ENCODE data around the gene POLR2H. TPM values are rescaled to one million over a fixed set of nuclear protein-coding genes. Genes with fewer than 3 reads are reported as not detected.

Gene POLR2H
- total and polyA plus RNA-seq, 4 experiments from 2014 or later = 56.6 to 66.1 (median 60.1) TPM

GRCh38 chr3:184372911-184373310, 11.4 kb downstream of the POLR2H start:
- H3K4me3 Mint-ChIP-seq = no peak overlapping the region

GRCh38 chr3:184373422-184373821, 11.9 kb downstream of the POLR2H start:
- H3K4me3 Mint-ChIP-seq = no peak overlapping the region
- H3K4me1 ChIP-seq (ENCODE audit: insufficient read depth, low read length) = no peaks in the 10 kb centered on the region
- H3K9me3 Mint-ChIP-seq = peaks cover 0 to 2% (median 0%) of the 10 kb centered on the region in 8 donors
- ChIA-PET CTCF (ENCODE audit: partially characterized antibody) (interaction anchor here (0.8 to 6.4 kb wide), 7 partner anchors 8 to 169 kb away, joined by 3 to 93 read pairs (median 29); partner anchors contain the start of genes CLCN2 and POLR2H), POLR2A (ENCODE audit: partially characterized antibody) (no interaction called here)
- no peak overlapping the region for H3K4me3 ChIP-seq (ENCODE audit: low read length in 2 of 2)
- intact Hi-C loops (cut with micrococcal nuclease) = no loop called here
- H3K9me3 ChIP-seq (ENCODE audit: control insufficient read depth in 1 of 2, low read length in 2 of 2) = no peaks in the 10 kb centered on the region
- H3K27ac ChIP-seq (ENCODE audit: low read depth, low read length) = no peak overlapping the region
- H3K27me3 ChIP-seq (ENCODE audit: insufficient read depth, low read length) = peaks cover 6% of the 10 kb centered on the region
- H3K27ac Mint-ChIP-seq = no peak overlapping the region
- peaks cover 20 to 22% of the 10 kb centered on the region in 2 donors for H3K27me3 Mint-ChIP-seq
- peaks cover 5 to 18% of the 10 kb centered on the region in 2 donors for H3K36me3 Mint-ChIP-seq
- DNase-seq = no peak
- H3K36me3 ChIP-seq (ENCODE audit: insufficient read depth, low read length) = no peaks in the 10 kb centered on the region
- H3K4me1 Mint-ChIP-seq = peaks cover 4 to 13% (median 4%) of the 10 kb centered on the region in 4 donors

More at GRCh38 chr3:184372911-184373310, 11.4 kb downstream of the POLR2H start:
- Histone ChIP-seq H3K4me1 (ENCODE audit: insufficient read depth, low read length) (no peaks in the 10 kb centered on the region), H3K4me3 (ENCODE audit: low read length in 2 of 2) (no peak overlapping the region), H3K9me3 (ENCODE audit: control insufficient read depth in 1 of 2, low read length in 2 of 2) (no peaks in the 10 kb centered on the region), H3K27me3 (ENCODE audit: insufficient read depth, low read length) (peaks cover 3% of the 10 kb centered on the region), H3K27ac (ENCODE audit: low read depth, low read length) (no peak overlapping the region), H3K36me3 (ENCODE audit: insufficient read depth, low read length) (peaks cover 4% of the 10 kb centered on the region)
- H3K36me3 Mint-ChIP-seq = peaks cover 7 to 22% of the 10 kb centered on the region in 2 donors
- peaks cover 0 to 2% (median 0%) of the 10 kb centered on the region in 8 donors for H3K9me3 Mint-ChIP-seq
- peaks cover 4 to 15% (median 5%) of the 10 kb centered on the region in 4 donors for H3K4me1 Mint-ChIP-seq
- no peak for DNase-seq
- H3K27me3 Mint-ChIP-seq = peaks cover 19% of the 10 kb centered on the region in 2 donors
- CTCF ChIA-PET (ENCODE audit: partially characterized antibody) = interaction anchor here (0.5 to 6.4 kb wide), 16 partner anchors 8 to 471 kb away, joined by 3 to 93 read pairs (median 6); partner anchors contain the start of genes CLCN2 and POLR2H
- POLR2A ChIA-PET (ENCODE audit: partially characterized antibody) = no interaction called here
- H3K27ac Mint-ChIP-seq = no peak overlapping the region
- intact Hi-C loops (cut with micrococcal nuclease) = no loop called here

- H3K9me3 ChIP-seq (ENCODE audit: control insufficient read depth in 1 of 2, low read length in 2 of 2) = no peaks in the 10 kb centered on the region
- H3K27ac ChIP-seq (ENCODE audit: low read depth, low read length) = no peak overlapping the region
- peaks cover 3% of the 10 kb centered on the region for H3K4me1 ChIP-seq (ENCODE audit: insufficient read depth, low read length)
- Mint-ChIP-seq H3K27me3 (peaks cover 32 to 34% of the 10 kb centered on the region in 2 donors), H3K27ac (no peak overlapping the region), H3K4me1 (peaks cover 6 to 19% (median 7%) of the 10 kb centered on the region in 4 donors), H3K4me3 (no peak overlapping the region), H3K36me3 (peaks cover 0 to 3% of the 10 kb centered on the region in 2 donors), H3K9me3 (peaks cover 0 to 2% (median 0%) of the 10 kb centered on the region in 8 donors)
- intact Hi-C loops (cut with micrococcal nuclease) = no loop called here
- H3K36me3 ChIP-seq (ENCODE audit: insufficient read depth, low read length) = no peaks in the 10 kb centered on the region
- no peak for DNase-seq
- H3K27me3 ChIP-seq (ENCODE audit: insufficient read depth, low read length) = peaks cover 20% of the 10 kb centered on the region
- CTCF ChIA-PET (ENCODE audit: partially characterized antibody) = interaction anchor here (1.0 to 1.1 kb wide), 2 partner anchors 22 to 163 kb away, joined by 3 to 4 read pairs; no protein-coding TSS in a partner anchor
- POLR2A ChIA-PET (ENCODE audit: partially characterized antibody) = no interaction called here
- no peak overlapping the region for H3K4me3 ChIP-seq (ENCODE audit: low read length in 2 of 2)
Measured at GRCh38 chr3:184375747-184376461, 14.4 kb downstream of the POLR2H start.

- Histone ChIP-seq H3K27me3 (ENCODE audit: insufficient read depth, low read length) (peaks cover 29% of the 10 kb centered on the region), H3K4me3 (ENCODE audit: low read length in 2 of 2) (no peak overlapping the region), H3K27ac (ENCODE audit: low read depth, low read length) (no peak overlapping the region), H3K4me1 (ENCODE audit: insufficient read depth, low read length) (peaks cover 14% of the 10 kb centered on the region), H3K36me3 (ENCODE audit: insufficient read depth, low read length) (no peaks in the 10 kb centered on the region), H3K9me3 (ENCODE audit: control insufficient read depth in 1 of 2, low read length in 2 of 2) (no peaks in the 10 kb centered on the region)
- no peaks in the 10 kb centered on the region for H3K36me3 Mint-ChIP-seq
- ChIA-PET POLR2A (ENCODE audit: partially characterized antibody) (no interaction called here), CTCF (ENCODE audit: partially characterized antibody) (no interaction called here)
- intact Hi-C loops (cut with micrococcal nuclease) = no loop called here
- no peak overlapping the region for H3K27ac Mint-ChIP-seq
- peak overlapping the region in 1 of 8 donors; percentile 29 for H3K4me3 Mint-ChIP-seq
- H3K9me3 Mint-ChIP-seq = peaks cover 0 to 2% (median 0%) of the 10 kb centered on the region in 8 donors
- H3K4me1 Mint-ChIP-seq = peaks cover 2 to 16% (median 8%) of the 10 kb centered on the region in 4 donors
- H3K27me3 Mint-ChIP-seq = peaks cover 37 to 42% of the 10 kb centered on the region in 2 donors
- DNase-seq = no peak
Measured at GRCh38 chr3:184377374-184377773, 15.9 kb downstream of the POLR2H start.

GRCh38 chr3:184377882-184378445, 16.5 kb downstream of the POLR2H start, which contains the start of gene THPO:
Gene THPO (minus strand): TSS chr3:184378207. CDS start chr3:184376259, 1,948 bp downstream.
- CTCF ChIA-PET (ENCODE audit: partially characterized antibody) = no interaction called here
- Mint-ChIP-seq H3K36me3 (no peaks in the 10 kb centered on the region), H3K9me3 (peaks cover 0 to 2% (median 0%) of the 10 kb centered on the region in 8 donors), H3K27me3 (peaks cover 42 to 47% of the 10 kb centered on the region in 2 donors), H3K4me3 (peak within 1 kb of the TSS; percentile 34 to 83 (median 72)), H3K27ac (peak within 1 kb of the TSS in 1 of 7 donors; percentile 62), H3K4me1 (peaks cover 2 to 16% (median 8%) of the 10 kb centered on the region in 4 donors)
- Histone ChIP-seq H3K9me3 (ENCODE audit: control insufficient read depth in 1 of 2, low read length in 2 of 2) (no peaks in the 10 kb centered on the region), H3K4me1 (ENCODE audit: insufficient read depth, low read length) (peaks cover 14% of the 10 kb centered on the region), H3K27me3 (ENCODE audit: insufficient read depth, low read length) (peaks cover 29% of the 10 kb centered on the region), H3K36me3 (ENCODE audit: insufficient read depth, low read length) (no peaks in the 10 kb centered on the region), H3K27ac (ENCODE audit: low read depth, low read length) (no peak within 1 kb of the TSS), H3K4me3 (ENCODE audit: low read length in 2 of 2) (no peak within 1 kb of the TSS)
- intact Hi-C loops (cut with micrococcal nuclease) = no loop called here
- POLR2A ChIA-PET (ENCODE audit: partially characterized antibody) = no interaction called here
- no peak for DNase-seq

- peaks cover 14% of the 10 kb centered on the region for H3K4me1 ChIP-seq (ENCODE audit: insufficient read depth, low read length)
- H3K9me3 ChIP-seq (ENCODE audit: control insufficient read depth in 1 of 2, low read length in 2 of 2) = no peaks in the 10 kb centered on the region
- ChIA-PET CTCF (ENCODE audit: partially characterized antibody) (no interaction called here), POLR2A (ENCODE audit: partially characterized antibody) (no interaction called here)
- Mint-ChIP-seq H3K4me1 (peaks cover 2 to 16% (median 8%) of the 10 kb centered on the region in 4 donors), H3K4me3 (peak overlapping the region; percentile 63 to 83 (median 75)), H3K36me3 (no peaks in the 10 kb centered on the region), H3K9me3 (peaks cover 0 to 2% (median 0%) of the 10 kb centered on the region in 8 donors), H3K27ac (peak overlapping the region in 1 of 7 donors; percentile 62), H3K27me3 (peaks cover 43 to 50% of the 10 kb centered on the region in 2 donors)
- H3K36me3 ChIP-seq (ENCODE audit: insufficient read depth, low read length) = no peaks in the 10 kb centered on the region
- H3K27ac ChIP-seq (ENCODE audit: low read depth, low read length) = no peak overlapping the region
- H3K4me3 ChIP-seq (ENCODE audit: low read length in 2 of 2) = no peak overlapping the region
- no peak for DNase-seq
- H3K27me3 ChIP-seq (ENCODE audit: insufficient read depth, low read length) = peaks cover 29% of the 10 kb centered on the region
- intact Hi-C loops (cut with micrococcal nuclease) = no loop called here
Measured at GRCh38 chr3:184378651-184379357, 17.3 kb downstream of the POLR2H start.
